ENCODE measurements around the gene OSBPL7.

OSBPL7 gene

DNA sequence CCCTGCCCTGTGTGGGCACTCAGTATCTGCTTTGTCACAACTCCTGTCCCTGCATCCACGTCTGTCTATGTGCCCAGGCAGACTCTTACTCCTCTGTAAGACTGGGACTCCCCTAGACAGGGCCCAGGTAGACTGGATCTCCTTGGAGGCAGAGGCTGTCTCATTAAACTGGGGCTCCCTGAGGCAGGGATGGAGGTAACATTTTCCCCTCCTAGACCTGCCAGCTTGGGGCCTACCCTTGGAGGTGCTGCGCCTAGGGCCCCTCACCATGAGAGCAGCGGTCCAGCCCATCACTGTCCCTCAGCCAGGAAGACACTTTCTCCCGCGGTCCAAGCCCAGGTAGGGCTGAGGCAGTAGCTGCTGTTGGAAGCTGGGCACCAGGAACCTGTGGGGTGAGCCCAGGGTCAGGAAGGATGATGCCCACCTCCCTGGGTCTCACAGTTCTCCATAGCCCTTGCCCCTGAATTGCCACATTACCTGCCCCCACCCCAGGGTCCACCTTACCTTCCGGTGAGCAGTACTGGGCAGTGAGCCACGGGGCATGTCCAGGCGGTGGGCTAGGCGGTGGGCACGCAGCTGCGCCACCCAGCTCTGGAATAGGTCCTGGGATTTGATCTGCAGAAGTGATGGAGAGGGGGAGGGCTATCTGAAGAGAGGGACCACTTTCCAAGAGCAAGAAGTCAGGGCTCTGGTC lies 3.4 kb downstream of the OSBPL7 start:
- H3K27me3 ChIP-seq (replicated peaks; ENCODE audit: control insufficient read depth, insufficient read depth, low read length): no peaks in the 10 kb centered on the region
- no peak overlapping the region for H3K4me3 ChIP-seq (ENCODE audit: low read length)
- H3K36me3 ChIP-seq (ENCODE audit: control insufficient read depth, insufficient read depth, low read length, severe bottlenecking): peaks cover 1% of the 10 kb centered on the region
- H3K9me3 ChIP-seq (ENCODE audit: control insufficient read depth, low read length): no peaks in the 10 kb centered on the region
- no peak overlapping the region for H3K9ac ChIP-seq (ENCODE audit: low read length)
- DNase-seq (ENCODE audit: low read depth): no peak
- peaks cover 13% of the 10 kb centered on the region for H3K4me1 ChIP-seq (ENCODE audit: control insufficient read depth, insufficient read depth, low read length)

DNA sequence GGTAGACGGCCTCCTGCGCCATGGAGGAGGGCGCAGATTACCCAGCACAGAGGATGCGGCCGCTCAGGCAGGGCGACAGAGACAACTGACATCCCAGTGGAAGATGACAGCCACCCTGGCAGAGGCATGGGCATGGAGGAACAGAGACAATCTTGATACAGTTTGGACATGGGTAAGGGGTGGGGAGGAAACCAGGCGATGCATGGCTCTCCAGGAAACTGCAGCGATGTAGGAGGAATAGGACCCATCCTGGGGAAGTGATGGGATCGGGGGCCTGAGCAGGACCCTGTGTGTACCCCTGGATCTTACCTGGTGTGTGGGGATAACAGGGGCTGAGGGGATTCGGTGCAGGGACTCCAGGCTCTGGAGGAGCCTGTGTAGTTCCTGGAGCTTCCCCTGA lies 4.6 kb downstream of the OSBPL7 start:
- peaks cover 8% of the 10 kb centered on the region for H3K4me1 ChIP-seq (ENCODE audit: control insufficient read depth, insufficient read depth, low read length)
- no peak for DNase-seq (ENCODE audit: low read depth)

DNA sequence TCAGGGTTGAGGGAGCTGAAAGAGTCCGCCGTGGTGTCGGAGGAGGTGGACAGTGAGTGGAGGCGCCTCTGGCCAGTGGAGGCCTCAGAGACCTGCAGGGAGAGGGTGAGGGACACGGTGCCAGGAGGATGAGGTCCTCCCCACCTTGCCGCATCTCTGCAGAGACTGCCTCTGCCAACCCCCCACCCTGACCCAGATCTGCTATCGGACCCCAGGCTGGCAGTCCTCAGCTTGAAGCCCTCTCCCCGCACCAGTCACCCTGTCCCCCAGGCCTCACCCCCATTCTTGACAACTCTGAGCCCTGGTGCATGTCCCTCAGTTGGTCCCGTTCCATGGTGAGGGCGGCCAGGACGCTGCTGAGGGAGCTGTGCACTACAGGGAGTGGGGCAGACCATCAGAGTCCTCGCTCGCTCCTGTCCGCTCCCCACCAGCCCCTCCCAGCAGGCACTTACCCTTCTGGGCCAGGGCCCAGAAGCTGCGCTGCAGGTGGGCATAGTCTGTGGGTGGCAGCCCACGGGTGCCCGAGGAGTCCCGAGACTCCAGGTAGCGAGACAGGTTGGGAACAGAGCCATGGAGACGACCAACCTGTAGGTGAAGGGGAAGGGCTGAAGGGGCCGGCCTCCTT lies 5.4 kb downstream of the OSBPL7 start:
- Histone ChIP-seq H3K4me3 (ENCODE audit: low read length) (no peak overlapping the region), H3K4me1 (ENCODE audit: control insufficient read depth, insufficient read depth, low read length) (peaks cover 4% of the 10 kb centered on the region), H3K9ac (ENCODE audit: low read length) (no peak overlapping the region), H3K27me3 (replicated peaks; ENCODE audit: control insufficient read depth, insufficient read depth, low read length) (no peaks in the 10 kb centered on the region), H3K9me3 (ENCODE audit: control insufficient read depth, low read length) (no peaks in the 10 kb centered on the region), H3K36me3 (ENCODE audit: control insufficient read depth, insufficient read depth, low read length, severe bottlenecking) (no peaks in the 10 kb centered on the region)
- DNase-seq (ENCODE audit: low read depth): no peak

More for the DNA sequence above, 4.6 kb downstream of the OSBPL7 start:
- Histone ChIP-seq H3K36me3 (ENCODE audit: control insufficient read depth, insufficient read depth, low read length, severe bottlenecking) (no peaks in the 10 kb centered on the region), H3K9ac (ENCODE audit: low read length) (no peak overlapping the region), H3K4me3 (ENCODE audit: low read length) (no peak overlapping the region), H3K9me3 (ENCODE audit: control insufficient read depth, low read length) (no peaks in the 10 kb centered on the region), H3K27me3 (replicated peaks; ENCODE audit: control insufficient read depth, insufficient read depth, low read length) (no peaks in the 10 kb centered on the region)

DNA sequence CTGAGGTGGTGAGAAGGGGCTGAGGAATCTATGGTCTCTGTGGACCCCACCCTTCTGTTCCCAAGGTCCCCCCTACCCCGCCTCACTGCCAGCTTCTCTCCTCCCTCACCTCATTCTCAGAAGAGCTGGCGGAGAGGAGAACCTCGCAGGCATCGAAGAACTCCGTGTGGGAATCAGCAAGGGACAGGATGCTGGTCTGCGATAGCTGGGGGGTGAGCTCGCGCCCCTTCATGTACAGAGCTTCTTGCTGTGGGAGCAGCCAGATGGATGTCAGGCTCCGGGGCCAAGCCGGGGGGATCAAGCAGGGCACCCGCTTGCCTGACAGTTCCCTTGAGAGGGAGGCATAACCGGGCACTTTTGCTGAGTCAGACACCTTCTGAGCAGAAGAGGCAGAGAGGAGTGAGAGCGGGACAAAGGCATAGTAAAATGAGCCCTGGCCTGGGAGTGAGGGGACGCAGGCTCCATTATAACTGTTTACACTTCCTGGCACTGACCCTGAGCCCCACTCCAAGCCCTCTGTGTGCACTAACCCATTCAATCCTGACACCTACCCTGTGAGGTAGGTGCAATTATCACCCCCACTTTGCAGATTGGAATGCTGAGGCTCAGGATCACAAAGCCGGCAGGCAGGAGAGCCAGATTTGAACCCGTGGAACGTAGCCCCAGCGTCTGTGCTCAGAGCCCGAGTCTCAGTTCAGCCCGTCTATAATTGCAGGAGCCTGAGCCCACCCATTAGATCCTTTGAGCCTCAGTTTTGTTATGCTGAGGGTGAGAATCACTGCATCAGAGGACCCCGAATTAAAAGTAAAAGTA lies 6.3 kb downstream of the OSBPL7 start:
- Histone ChIP-seq H3K27me3 (replicated peaks; ENCODE audit: control insufficient read depth, insufficient read depth, low read length) (no peaks in the 10 kb centered on the region), H3K4me3 (ENCODE audit: low read length) (no peak overlapping the region), H3K36me3 (ENCODE audit: control insufficient read depth, insufficient read depth, low read length, severe bottlenecking) (no peaks in the 10 kb centered on the region), H3K9ac (ENCODE audit: low read length) (no peak overlapping the region), H3K9me3 (ENCODE audit: control insufficient read depth, low read length) (no peaks in the 10 kb centered on the region), H3K4me1 (ENCODE audit: control insufficient read depth, insufficient read depth, low read length) (peaks cover 9% of the 10 kb centered on the region)
- no peak for DNase-seq (ENCODE audit: low read depth)

DNA sequence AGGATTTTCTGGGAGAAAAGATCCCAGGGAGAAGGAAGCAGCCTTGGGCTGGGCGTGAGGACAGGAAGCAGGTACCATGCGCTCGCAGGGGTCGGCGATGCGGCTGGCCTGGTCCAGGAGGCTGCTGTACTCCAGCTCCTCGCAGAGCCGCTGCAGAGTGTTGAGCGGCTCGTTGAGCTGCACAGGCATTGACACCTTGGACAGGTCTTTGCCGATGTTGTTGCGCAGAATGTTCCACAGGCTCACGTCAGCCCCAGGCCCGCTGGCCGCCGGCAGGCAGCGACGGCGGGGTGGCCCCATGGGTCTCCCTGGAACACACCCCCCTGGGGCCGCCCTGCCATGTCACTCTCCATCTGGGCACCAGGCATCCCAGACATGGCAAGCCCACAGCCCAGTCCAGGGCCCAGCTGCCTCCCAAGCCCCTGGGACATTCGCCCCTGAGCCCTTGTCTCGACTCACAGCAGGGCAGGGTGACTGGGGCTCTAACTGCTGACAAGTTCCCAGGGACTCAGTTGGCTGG lies 8.0 kb downstream of the OSBPL7 start:
- Histone ChIP-seq H3K36me3 (ENCODE audit: control insufficient read depth, insufficient read depth, low read length, severe bottlenecking) (no peaks in the 10 kb centered on the region), H3K27me3 (replicated peaks; ENCODE audit: control insufficient read depth, insufficient read depth, low read length) (no peaks in the 10 kb centered on the region), H3K9ac (ENCODE audit: low read length) (no peak overlapping the region), H3K4me1 (ENCODE audit: control insufficient read depth, insufficient read depth, low read length) (peaks cover 22% of the 10 kb centered on the region), H3K4me3 (ENCODE audit: low read length) (no peak overlapping the region), H3K9me3 (ENCODE audit: control insufficient read depth, low read length) (no peaks in the 10 kb centered on the region)
- no peak for DNase-seq (ENCODE audit: low read depth)

DNA sequence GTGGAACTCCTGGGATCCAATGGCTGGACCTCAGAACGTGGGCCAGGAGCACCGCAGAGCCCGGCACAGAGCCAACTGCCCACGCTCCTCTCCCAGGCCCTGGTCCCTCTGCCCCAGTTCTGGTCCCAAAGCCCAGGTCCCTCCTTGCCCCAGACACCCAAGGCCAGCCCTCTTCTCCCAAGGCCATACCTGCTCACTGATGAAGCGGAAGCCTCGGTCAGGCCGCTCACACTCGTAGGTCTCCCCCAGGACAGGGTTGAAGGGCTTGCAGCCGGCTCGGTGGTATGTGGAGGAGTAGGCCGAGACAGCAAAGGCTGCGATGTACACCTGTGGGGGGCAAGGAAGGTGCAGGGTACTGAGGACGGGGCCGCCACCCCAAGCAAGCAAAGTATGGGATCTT lies 8.5 kb downstream of the OSBPL7 start:
- Histone ChIP-seq H3K9ac (ENCODE audit: low read length) (no peak overlapping the region), H3K36me3 (ENCODE audit: control insufficient read depth, insufficient read depth, low read length, severe bottlenecking) (no peaks in the 10 kb centered on the region), H3K27me3 (replicated peaks; ENCODE audit: control insufficient read depth, insufficient read depth, low read length) (no peaks in the 10 kb centered on the region), H3K9me3 (ENCODE audit: control insufficient read depth, low read length) (no peaks in the 10 kb centered on the region), H3K4me3 (ENCODE audit: low read length) (no peak overlapping the region), H3K4me1 (ENCODE audit: control insufficient read depth, insufficient read depth, low read length) (peaks cover 22% of the 10 kb centered on the region)
- DNase-seq (ENCODE audit: low read depth): no peak

DNA sequence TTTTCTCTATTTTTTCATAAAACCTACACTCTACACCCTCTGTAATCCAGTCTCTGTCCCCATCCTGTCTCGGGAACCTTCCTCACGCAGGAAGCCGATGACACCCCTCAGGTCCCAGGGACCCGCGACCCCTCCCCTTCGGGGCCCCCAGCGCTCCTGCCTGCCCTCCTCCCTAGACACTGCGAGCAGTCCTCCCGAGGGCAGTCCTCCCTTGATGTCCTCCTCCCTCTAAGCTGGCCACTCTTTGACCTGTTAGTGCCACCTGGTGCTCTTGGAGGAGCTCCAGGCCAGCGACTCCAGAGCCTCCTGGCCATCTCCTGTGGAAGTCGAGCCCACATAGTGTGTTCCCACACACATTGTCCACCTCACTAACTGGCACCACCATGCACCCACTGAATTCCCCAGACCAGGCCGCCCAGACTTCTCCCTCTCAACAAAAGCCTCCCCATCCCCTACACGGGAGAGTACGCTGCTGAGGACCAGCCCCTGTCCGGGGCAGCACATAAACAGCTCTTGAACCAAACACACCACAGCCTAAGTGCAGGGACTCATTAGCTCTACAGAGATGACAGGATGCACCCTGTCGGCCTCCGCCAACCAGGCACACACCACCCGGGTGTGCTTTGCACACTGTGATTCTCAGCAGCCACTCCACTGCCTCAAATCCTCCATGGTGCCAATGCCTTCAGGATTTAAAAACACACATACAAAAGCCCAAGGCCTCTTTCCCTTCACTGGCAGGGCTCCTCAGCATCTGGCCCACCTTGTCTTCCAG lies 9.3 kb downstream of the OSBPL7 start:
- peaks cover 22% of the 10 kb centered on the region for H3K4me1 ChIP-seq (ENCODE audit: control insufficient read depth, insufficient read depth, low read length)
- no peak for DNase-seq (ENCODE audit: low read depth)
- no peak overlapping the region for H3K4me3 ChIP-seq (ENCODE audit: low read length)
- no peaks in the 10 kb centered on the region for H3K36me3 ChIP-seq (ENCODE audit: control insufficient read depth, insufficient read depth, low read length, severe bottlenecking)
- H3K27me3 ChIP-seq (replicated peaks; ENCODE audit: control insufficient read depth, insufficient read depth, low read length): no peaks in the 10 kb centered on the region
- no peaks in the 10 kb centered on the region for H3K9me3 ChIP-seq (ENCODE audit: control insufficient read depth, low read length)
- no peak overlapping the region for H3K9ac ChIP-seq (ENCODE audit: low read length)

DNA sequence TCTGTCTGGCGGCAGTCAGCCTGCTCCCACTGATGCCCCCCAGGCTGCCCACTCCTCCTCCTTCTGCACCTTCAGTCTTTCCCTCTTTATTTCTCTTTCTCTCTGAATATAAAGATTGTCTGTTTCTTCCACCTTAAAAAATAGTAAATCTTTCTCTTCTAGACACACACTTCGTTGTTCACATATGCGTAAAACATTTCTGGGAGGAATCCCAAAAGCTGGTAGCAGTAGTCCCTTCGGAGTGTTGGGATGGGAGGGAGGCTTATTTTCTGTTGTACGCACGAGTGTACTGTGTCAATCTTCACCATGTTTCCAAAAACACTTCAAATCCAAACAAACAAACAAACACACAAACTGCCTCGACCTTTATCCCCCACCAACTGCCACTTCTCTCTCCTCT lies 9.9 kb downstream of the OSBPL7 start:
- Histone ChIP-seq H3K9me3 (ENCODE audit: control insufficient read depth, low read length) (no peaks in the 10 kb centered on the region), H3K4me3 (ENCODE audit: low read length) (no peak overlapping the region), H3K9ac (ENCODE audit: low read length) (no peak overlapping the region), H3K36me3 (ENCODE audit: control insufficient read depth, insufficient read depth, low read length, severe bottlenecking) (peaks cover 2% of the 10 kb centered on the region), H3K4me1 (ENCODE audit: control insufficient read depth, insufficient read depth, low read length) (peaks cover 22% of the 10 kb centered on the region), H3K27me3 (replicated peaks; ENCODE audit: control insufficient read depth, insufficient read depth, low read length) (peaks cover 5% of the 10 kb centered on the region)
- DNase-seq (ENCODE audit: low read depth): no peak

DNA sequence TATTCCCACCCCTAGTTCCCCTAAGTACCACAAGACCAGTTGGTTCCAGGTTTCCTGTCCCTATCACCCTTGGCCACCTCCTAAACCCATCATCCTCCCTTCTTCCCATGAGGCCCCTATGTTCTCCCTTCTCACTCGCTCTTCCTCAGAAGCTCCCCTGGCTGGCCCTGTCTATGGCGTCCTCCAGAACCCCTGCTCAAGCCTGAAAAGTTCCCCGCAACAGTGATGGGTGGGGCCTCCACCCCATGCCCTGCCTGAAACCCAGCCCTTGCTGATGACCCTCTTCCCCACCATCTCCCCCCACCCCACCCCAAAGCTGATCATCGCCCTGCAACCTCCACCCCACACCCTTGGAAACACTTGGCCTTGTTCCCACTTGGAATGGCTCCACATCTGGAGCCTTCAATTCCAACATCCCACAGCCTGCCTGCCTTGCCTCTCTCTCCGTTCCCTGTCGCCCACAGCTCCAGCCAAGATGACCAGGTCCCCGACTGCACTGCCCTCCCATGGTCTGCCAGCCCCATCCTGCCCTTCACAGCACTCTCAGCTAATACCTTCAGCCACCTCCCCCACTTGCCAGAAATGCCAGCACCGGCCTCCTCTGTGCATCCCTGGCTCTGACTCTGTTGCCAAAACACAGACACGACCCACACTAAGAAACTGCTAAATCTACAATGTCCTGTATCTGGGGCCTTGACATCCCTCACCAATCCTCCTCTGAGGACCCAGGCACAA lies 10.5 kb downstream of the OSBPL7 start:
- Histone ChIP-seq H3K9me3 (ENCODE audit: control insufficient read depth, low read length) (no peaks in the 10 kb centered on the region), H3K36me3 (ENCODE audit: control insufficient read depth, insufficient read depth, low read length, severe bottlenecking) (peaks cover 2% of the 10 kb centered on the region), H3K27me3 (replicated peaks; ENCODE audit: control insufficient read depth, insufficient read depth, low read length) (peaks cover 9% of the 10 kb centered on the region), H3K9ac (ENCODE audit: low read length) (no peak overlapping the region), H3K4me3 (ENCODE audit: low read length) (no peak overlapping the region), H3K4me1 (ENCODE audit: control insufficient read depth, insufficient read depth, low read length) (peaks cover 22% of the 10 kb centered on the region)
- DNase-seq (ENCODE audit: low read depth): no peak

DNA sequence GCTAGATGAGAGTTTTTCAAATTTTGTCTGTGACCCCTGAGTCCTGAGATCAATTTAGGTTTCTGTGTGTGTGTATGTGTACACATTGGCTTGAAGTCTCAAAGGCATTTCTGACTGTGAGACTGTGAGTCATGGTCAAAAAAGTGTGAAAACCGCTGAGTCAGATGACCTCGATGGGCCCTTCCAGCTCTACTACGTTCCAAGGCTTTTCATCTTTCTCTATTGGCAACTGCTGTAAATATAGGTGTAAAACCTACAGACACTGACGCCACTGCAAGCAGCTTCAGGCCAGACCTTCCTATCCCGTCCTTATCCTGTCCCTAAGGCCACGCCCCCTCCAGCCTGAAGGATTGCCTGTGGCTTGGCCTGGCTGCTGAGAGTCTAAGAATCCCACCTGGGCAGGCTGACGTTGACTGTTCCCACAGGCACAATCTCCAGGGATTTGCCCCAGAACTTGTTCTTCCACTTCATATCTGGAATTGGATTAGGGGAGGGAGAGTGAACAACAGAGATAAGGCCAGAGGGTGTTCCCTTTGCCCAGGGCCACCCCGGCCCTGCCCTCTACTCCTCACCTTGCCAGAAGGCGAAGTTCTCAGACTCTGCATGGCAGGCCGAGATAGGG lies 11.3 kb downstream of the OSBPL7 start:
- Histone ChIP-seq H3K9me3 (ENCODE audit: control insufficient read depth, low read length) (no peaks in the 10 kb centered on the region), H3K4me3 (ENCODE audit: low read length) (no peak overlapping the region), H3K36me3 (ENCODE audit: control insufficient read depth, insufficient read depth, low read length, severe bottlenecking) (peaks cover 2% of the 10 kb centered on the region), H3K9ac (ENCODE audit: low read length) (no peak overlapping the region), H3K4me1 (ENCODE audit: control insufficient read depth, insufficient read depth, low read length) (peaks cover 22% of the 10 kb centered on the region), H3K27me3 (replicated peaks; ENCODE audit: control insufficient read depth, insufficient read depth, low read length) (peaks cover 9% of the 10 kb centered on the region)
- peak; percentile 75 for DNase-seq (ENCODE audit: low read depth)

Measured in adipocyte (in vitro differentiated cells).